ENCODE data around the gene KCNQ2. TPM values are rescaled to one million over a fixed set of nuclear protein-coding genes. Genes with fewer than 3 reads are reported as not detected.

KCNQ2 gene
- total RNA-seq, 1 donor from 2014 or later, result 11.5 TPM

GRCh38 chr20:63456429-63457284, 15.8 kb downstream of the KCNQ2 start:
- H3K79me2 ChIP-seq (ENCODE audit: insufficient read depth, low read length), result no peaks in the 10 kb centered on the region
- H3K9me3 Mint-ChIP-seq (ENCODE audit: unreplicated experiment), result no peaks in the 10 kb centered on the region
- H3K4me3 Mint-ChIP-seq (ENCODE audit: unreplicated experiment), result no peak overlapping the region
- no peak overlapping the region for H3K4me2 ChIP-seq (ENCODE audit: low read length)
- H3K27ac Mint-ChIP-seq (ENCODE audit: unreplicated experiment), result no peak overlapping the region
- peaks cover 19% of the 10 kb centered on the region for H3K27me3 ChIP-seq (ENCODE audit: insufficient read depth, low read length)
- no peak overlapping the region for H3K27ac ChIP-seq (ENCODE audit: low read depth, low read length)
- H3K4me3 ChIP-seq (ENCODE audit: insufficient read depth, low read depth, low read length), result no peak overlapping the region
- FAIRE-seq, result no peak
- H3K27me3 Mint-ChIP-seq (ENCODE audit: low read depth, unreplicated experiment), result peaks cover 20% of the 10 kb centered on the region
- H3K36me3 ChIP-seq (ENCODE audit: insufficient read depth, low read length), result no peaks in the 10 kb centered on the region
- H3K4me1 Mint-ChIP-seq (ENCODE audit: low read depth, unreplicated experiment), result no peaks in the 10 kb centered on the region
- H3K36me3 Mint-ChIP-seq (ENCODE audit: low read depth, unreplicated experiment), result no peaks in the 10 kb centered on the region
- TF ChIP-seq, protein P1, sequence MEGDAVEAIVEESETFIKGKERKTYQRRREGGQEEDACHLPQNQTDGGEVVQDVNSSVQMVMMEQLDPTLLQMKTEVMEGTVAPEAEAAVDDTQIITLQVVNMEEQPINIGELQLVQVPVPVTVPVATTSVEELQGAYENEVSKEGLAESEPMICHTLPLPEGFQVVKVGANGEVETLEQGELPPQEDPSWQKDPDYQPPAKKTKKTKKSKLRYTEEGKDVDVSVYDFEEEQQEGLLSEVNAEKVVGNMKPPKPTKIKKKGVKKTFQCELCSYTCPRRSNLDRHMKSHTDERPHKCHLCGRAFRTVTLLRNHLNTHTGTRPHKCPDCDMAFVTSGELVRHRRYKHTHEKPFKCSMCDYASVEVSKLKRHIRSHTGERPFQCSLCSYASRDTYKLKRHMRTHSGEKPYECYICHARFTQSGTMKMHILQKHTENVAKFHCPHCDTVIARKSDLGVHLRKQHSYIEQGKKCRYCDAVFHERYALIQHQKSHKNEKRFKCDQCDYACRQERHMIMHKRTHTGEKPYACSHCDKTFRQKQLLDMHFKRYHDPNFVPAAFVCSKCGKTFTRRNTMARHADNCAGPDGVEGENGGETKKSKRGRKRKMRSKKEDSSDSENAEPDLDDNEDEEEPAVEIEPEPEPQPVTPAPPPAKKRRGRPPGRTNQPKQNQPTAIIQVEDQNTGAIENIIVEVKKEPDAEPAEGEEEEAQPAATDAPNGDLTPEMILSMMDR (IDR thresholded peaks at IDR 0.05; ENCODE audit: insufficient read depth, low read depth, low read length), result no peak
- TF ChIP-seq EZH2 (IDR thresholded peaks at IDR 0.05; ENCODE audit: insufficient read depth, low read length), result no peak
- no peaks in the 10 kb centered on the region for H3K9me3 ChIP-seq (ENCODE audit: insufficient read depth, low read depth, low read length)
- no peaks in the 10 kb centered on the region for H3K4me1 ChIP-seq (ENCODE audit: insufficient read depth, low read length)
- H4K20me1 ChIP-seq (ENCODE audit: insufficient read depth, low read length), result no peaks in the 10 kb centered on the region
- no peak for DNase-seq (ENCODE audit: low read depth)
- H2AFZ ChIP-seq (ENCODE audit: low read depth, low read length), result no peak overlapping the region
- no peak overlapping the region for H3K9ac ChIP-seq (ENCODE audit: low read length)

DNA sequence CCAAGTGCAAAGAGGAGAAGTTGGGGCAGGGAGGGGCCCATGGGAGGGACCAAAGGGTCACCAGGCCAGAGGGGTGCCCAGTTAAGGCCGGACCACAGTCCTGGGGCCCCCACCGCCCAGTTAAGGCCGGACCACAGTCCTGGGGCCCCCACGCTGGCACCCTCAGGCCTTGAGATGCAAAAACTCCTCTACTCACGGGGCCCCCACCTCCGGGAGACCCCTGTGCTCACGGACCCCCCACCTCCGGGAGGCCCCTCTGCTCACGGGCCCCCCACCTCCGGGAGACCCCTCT, 16.9 kb downstream of the KCNQ2 start:
- no peaks in the 10 kb centered on the region for H3K36me3 ChIP-seq (ENCODE audit: insufficient read depth, low read length)
- H3K9me3 ChIP-seq (ENCODE audit: insufficient read depth, low read depth, low read length), result no peaks in the 10 kb centered on the region
- no peaks in the 10 kb centered on the region for H4K20me1 ChIP-seq (ENCODE audit: insufficient read depth, low read length)
- no peak overlapping the region for H3K4me3 Mint-ChIP-seq (ENCODE audit: unreplicated experiment)
- H3K27me3 Mint-ChIP-seq (ENCODE audit: low read depth, unreplicated experiment), result peaks cover 13% of the 10 kb centered on the region
- FAIRE-seq (no peak), DNase-seq (ENCODE audit: low read depth) (no peak)
- H3K4me1 ChIP-seq (ENCODE audit: insufficient read depth, low read length), result no peaks in the 10 kb centered on the region
- no peaks in the 10 kb centered on the region for H3K9me3 Mint-ChIP-seq (ENCODE audit: unreplicated experiment)
- no peak overlapping the region for H3K4me3 ChIP-seq (ENCODE audit: insufficient read depth, low read depth, low read length)
- H3K27ac Mint-ChIP-seq (ENCODE audit: unreplicated experiment), result no peak overlapping the region
- H3K36me3 Mint-ChIP-seq (ENCODE audit: low read depth, unreplicated experiment), result no peaks in the 10 kb centered on the region
- no peak overlapping the region for H3K9ac ChIP-seq (ENCODE audit: low read length)
- H3K27ac ChIP-seq (ENCODE audit: low read depth, low read length), result no peak overlapping the region
- H3K4me1 Mint-ChIP-seq (ENCODE audit: low read depth, unreplicated experiment), result no peaks in the 10 kb centered on the region
- no peaks in the 10 kb centered on the region for H3K79me2 ChIP-seq (ENCODE audit: insufficient read depth, low read length)
- no peak overlapping the region for H2AFZ ChIP-seq (ENCODE audit: low read depth, low read length)
- H3K27me3 ChIP-seq (ENCODE audit: insufficient read depth, low read length), result peaks cover 14% of the 10 kb centered on the region
- H3K4me2 ChIP-seq (ENCODE audit: low read length), result no peak overlapping the region
- TF ChIP-seq, protein P1 (IDR thresholded peaks at IDR 0.05; ENCODE audit: insufficient read depth, low read depth, low read length), result no peak
- TF ChIP-seq EZH2 (IDR thresholded peaks at IDR 0.05; ENCODE audit: insufficient read depth, low read length), result no peak
